ENCODE measurements around the gene DCDC2. TPM values are rescaled to one million over a fixed set of nuclear protein-coding genes. Genes with fewer than 3 reads are reported as not detected.

The DCDC2 gene
- total RNA-seq, 3 donors from 2014 or later = 0.44 to 3.2 (median 2.6) TPM

GRCh38 chr6:24122139-24122538 is 235.7 kb downstream of the DCDC2 start:
- intact Hi-C loops (cut with DNase I, micrococcal nuclease) = no loop called here
- H3K4me1 ChIP-seq (ENCODE audit: low read depth) = no peaks in the 10 kb centered on the region
- ATAC-seq = no peak
- no peaks in the 10 kb centered on the region for H3K9me3 ChIP-seq
- no peaks in the 10 kb centered on the region for H3K36me3 ChIP-seq (ENCODE audit: low read depth)
- no peak for TF ChIP-seq CTCF (IDR thresholded peaks at IDR 0.05)
- no peak overlapping the region for H3K4me3 ChIP-seq
- no peak for DNase-seq

Other genes starting within 250 kb of the DCDC2 start
- 1 to 10 TPM in 1 of 3 donors, not detected in 2; 2.4 TPM for gene NRSN1, start 231.8 kb downstream of the DCDC2 start, total RNA-seq
- gene MRS2, start 44.9 kb upstream of the DCDC2 start, total RNA-seq = 10 to 100 TPM; 25.4 to 32.1 (median 28.9) TPM
- gene GPLD1, start 131.5 kb upstream of the DCDC2 start, total RNA-seq = 1 to 10 TPM in 2 of 3 donors, under 1 TPM in 1; 0.36 to 5.8 (median 1.8) TPM
- 10 to 100 TPM in 1 of 3 donors, 1 to 10 TPM in 2; 5.9 to 18.2 (median 8.1) TPM for gene ALDH5A1, start 136.9 kb upstream of the DCDC2 start, total RNA-seq